Measurements from ENCODE around the gene KISS1.

Gene KISS1

GRCh38 chr1:204224655-204225054 lies 28.4 kb upstream of the KISS1 start:
- TF ChIP-seq ZNF274 (IDR thresholded peaks at IDR 0.05; ENCODE audit: low read depth, low read length) = no peak
- no peak overlapping the region for H3K4me3 ChIP-seq (ENCODE audit: low read length)

GRCh38 chr1:204223129-204223860 lies 27.0 kb upstream of the KISS1 start:
- no peak overlapping the region for H3K4me3 ChIP-seq (ENCODE audit: low read length)
- TF ChIP-seq ZNF274 (IDR thresholded peaks at IDR 0.05; ENCODE audit: low read depth, low read length) = no peak

DNA sequence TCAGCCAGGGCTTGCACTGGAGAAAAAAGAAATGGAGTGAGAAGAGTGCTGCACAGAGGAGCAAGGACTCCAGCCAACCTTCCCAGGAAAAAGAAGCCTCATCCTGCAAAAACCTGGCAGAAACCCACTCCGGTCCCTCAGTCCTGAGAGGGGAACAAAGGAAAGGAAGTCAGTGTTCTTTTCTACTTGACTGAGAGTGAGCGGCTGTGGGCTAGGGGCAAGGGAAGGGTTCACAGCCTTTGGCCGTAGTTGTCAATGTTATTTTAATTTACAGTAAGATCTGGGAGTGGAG lies 26.4 kb upstream of the KISS1 start:
- H3K4me3 ChIP-seq (ENCODE audit: low read length) = no peak overlapping the region
- TF ChIP-seq ZNF274 (IDR thresholded peaks at IDR 0.05; ENCODE audit: low read depth, low read length) = no peak

GRCh38 chr1:204222006-204222763 lies 25.9 kb upstream of the KISS1 start:
- TF ChIP-seq ZNF274 (IDR thresholded peaks at IDR 0.05; ENCODE audit: low read depth, low read length) = no peak
- no peak overlapping the region for H3K4me3 ChIP-seq (ENCODE audit: low read length)

DNA sequence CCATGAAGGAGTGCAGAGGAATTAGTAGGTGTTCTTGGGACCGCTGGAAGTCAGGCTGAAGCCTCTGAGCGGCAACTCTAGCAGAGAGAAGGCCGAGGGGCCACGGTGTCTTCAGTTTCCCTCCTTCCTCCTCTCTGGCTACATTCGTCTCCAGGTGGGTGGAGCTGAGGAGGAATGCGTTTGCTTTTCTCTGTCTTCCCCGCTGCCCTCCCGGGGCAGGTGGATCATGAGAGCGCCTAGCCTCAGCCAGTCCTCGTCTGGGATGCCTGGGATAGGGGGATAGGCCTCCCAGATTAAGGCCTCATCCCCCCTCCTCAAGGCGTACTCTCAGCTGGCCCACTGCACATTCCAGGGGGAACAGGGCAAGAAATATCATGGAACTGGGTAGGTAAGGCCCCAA lies 25.0 kb upstream of the KISS1 start:
- TF ChIP-seq ZNF274 (IDR thresholded peaks at IDR 0.05; ENCODE audit: low read depth, low read length) = no peak
- no peak overlapping the region for H3K4me3 ChIP-seq (ENCODE audit: low read length)

DNA sequence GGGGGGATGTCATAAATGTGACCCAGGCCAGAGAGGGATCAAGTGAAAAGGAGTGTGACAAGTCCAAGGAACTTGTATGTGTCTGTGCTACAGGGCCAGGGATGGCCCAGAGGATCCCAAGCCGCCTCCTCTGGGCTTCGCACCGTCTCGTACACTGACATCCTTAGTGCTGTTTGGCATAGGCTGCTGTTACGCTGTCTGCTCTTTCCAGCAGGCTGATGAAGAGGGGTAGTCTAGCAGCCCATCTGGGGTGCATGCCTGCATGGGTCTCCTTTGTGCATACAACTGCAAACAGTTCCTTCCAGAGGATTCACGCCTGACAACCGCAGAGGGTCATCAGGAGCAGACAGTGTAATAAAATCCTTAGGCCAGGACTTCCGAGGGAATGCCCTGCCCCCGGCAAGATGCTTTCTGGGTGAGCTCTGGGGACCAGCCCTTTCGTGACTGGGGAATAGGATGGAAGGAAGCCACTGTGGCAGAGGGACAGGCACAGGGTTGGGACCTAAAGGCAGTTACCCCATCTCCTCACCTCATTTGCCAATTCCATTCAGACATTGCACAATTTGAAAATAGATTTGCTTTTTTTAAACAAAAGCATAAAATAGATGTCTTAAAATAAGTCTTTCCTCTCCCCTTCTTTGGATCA lies 23.8 kb upstream of the KISS1 start:
- no peak overlapping the region for H3K4me3 ChIP-seq (ENCODE audit: low read length)
- no peak for TF ChIP-seq ZNF274 (IDR thresholded peaks at IDR 0.05; ENCODE audit: low read depth, low read length)

- H3K4me3 ChIP-seq (ENCODE audit: low read length) = no peak overlapping the region
- no peak for TF ChIP-seq ZNF274 (IDR thresholded peaks at IDR 0.05; ENCODE audit: low read depth, low read length)
Observed at GRCh38 chr1:204218552-204218951, 22.3 kb upstream of the KISS1 start.

- TF ChIP-seq ZNF274 (IDR thresholded peaks at IDR 0.05; ENCODE audit: low read depth, low read length) = no peak
- no peak overlapping the region for H3K4me3 ChIP-seq (ENCODE audit: low read length)
Observed at GRCh38 chr1:204217648-204218000, 21.3 kb upstream of the KISS1 start.

DNA sequence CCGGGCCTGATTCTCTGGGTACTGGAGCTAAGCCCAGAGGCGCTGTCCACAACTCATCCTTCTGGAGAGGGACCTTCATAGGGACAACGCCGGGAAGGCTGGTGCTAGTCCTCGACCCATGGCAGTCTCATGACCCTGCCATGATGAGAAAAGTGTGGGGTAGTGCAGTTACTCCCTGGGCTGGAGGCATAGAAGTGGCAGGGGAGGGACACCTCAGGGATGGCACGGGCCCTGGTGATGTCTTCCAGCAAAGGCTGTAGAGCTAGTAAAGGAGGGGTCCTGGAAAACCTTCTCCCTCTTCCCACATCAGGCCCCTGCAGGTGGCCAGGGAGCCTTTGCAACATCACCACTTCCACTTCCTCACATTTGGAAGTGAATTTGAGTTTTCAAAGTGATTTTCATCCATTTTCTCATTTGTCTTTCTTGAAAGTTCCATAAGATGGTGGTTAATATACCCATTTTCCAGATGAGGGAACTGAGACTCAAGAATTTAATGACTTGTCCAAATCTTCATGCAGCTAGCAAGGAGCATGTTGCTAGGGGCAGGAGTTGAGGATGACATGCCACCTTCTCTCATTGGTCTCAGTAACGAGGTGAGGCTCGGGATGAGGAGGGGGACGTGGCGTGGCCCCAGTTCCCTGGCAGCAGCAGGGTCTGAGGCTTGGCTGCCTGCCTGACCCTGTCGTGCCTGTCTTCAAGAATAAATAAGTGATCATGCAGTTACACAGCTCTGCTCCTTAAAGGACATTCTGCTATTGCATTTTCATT lies 20.8 kb upstream of the KISS1 start:
- H3K4me3 ChIP-seq (ENCODE audit: low read length) = no peak overlapping the region
- TF ChIP-seq ZNF274 (IDR thresholded peaks at IDR 0.05; ENCODE audit: low read depth, low read length) = no peak

DNA sequence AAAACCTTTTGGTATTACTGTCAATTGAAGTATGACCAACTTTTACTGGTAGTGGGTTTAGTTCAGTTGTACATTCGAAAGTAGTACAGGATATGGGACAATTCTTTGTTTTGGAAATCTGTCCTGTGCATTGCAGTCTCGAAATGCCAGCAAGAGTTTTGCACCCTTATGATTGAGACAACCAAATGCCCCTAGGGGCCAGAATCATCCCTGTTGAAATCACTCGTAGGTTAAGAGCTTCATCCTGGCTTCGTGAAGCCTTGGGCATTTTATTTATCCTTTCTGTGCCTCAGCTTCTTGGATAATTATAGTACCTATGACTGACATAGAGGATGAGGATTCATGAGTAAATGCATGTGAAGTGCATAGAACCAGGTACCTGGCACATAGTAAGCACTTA lies 19.9 kb upstream of the KISS1 start:
- TF ChIP-seq ZNF274 (IDR thresholded peaks at IDR 0.05; ENCODE audit: low read depth, low read length) = no peak

GRCh38 chr1:204213668-204214662 lies 17.7 kb upstream of the KISS1 start, which contains the start of gene GOLT1A:
TSS of gene GOLT1A (minus strand) at chr1:204213988. CDS start at chr1:204213906, 82 bp downstream.
- no peak for TF ChIP-seq ZNF274 (IDR thresholded peaks at IDR 0.05; ENCODE audit: low read depth, low read length)
- H3K4me3 ChIP-seq (ENCODE audit: low read length) = no peak within 1 kb of the TSS

More for the DNA sequence above, 19.9 kb upstream of the KISS1 start:
- H3K4me3 ChIP-seq (ENCODE audit: low read length) = no peak overlapping the region

- no peak overlapping the region for H3K4me3 ChIP-seq (ENCODE audit: low read length)
Observed at GRCh38 chr1:204212715-204213114, 16.4 kb upstream of the KISS1 start.

DNA sequence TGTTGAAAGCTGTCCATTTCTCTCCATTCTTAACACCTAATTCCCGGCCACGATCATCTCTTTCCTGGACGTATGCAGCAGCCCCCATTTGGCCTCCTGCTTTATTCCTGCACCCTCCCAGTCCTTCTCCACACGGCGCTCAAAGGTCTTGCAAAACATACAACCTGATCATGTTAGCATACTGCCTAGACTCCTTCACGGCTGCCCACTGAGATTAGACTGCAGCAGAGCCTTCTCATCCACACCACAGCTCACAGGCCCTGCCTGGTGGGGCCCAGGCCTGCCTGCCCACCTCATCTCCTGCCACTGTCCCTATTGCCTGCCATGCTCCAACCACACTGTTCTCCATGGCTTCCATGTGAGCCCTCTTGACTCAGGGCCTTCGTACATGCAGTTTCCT lies 14.8 kb upstream of the KISS1 start:
- H3K4me3 ChIP-seq (ENCODE audit: low read length) = no peak overlapping the region
- no peak for TF ChIP-seq ZNF274 (IDR thresholded peaks at IDR 0.05; ENCODE audit: low read depth, low read length)

More at GRCh38 chr1:204212715-204213114, 16.4 kb upstream of the KISS1 start:
- no peak for TF ChIP-seq ZNF274 (IDR thresholded peaks at IDR 0.05; ENCODE audit: low read depth, low read length)
